Neural cell (in vitro differentiated cells): ENCODE measurements around the gene DCHS2.

Experiments used
- CTCF ChIP-seq: fragments of 450-650 bp; IDR thresholded peaks from 2 replicates; pipeline ENCODE4 v1.5.1; 2014; ENCODE audit warnings: antibody characterized with exemption, mild to moderate bottlenecking, moderate library complexity; ENCODE audit not compliant: poor library complexity, severe bottlenecking
- EP300 ChIP-seq: fragments of 450-650 bp; conservative IDR thresholded peaks from 2 replicates; pipeline ENCODE4 v1.6.1; 2014; ENCODE audit warnings: antibody characterized with exemption, mild to moderate bottlenecking, moderate library complexity; ENCODE audit not compliant: poor library complexity, severe bottlenecking
- EZH2 ChIP-seq: fragments of 200-600, 300-800 bp; shearing (Covaris generic), sonication (generic); IDR thresholded peaks from 2 replicates; pipeline ENCODE4 v1.6.1; 2014; ENCODE audit warnings: antibody characterized with exemption, low read length, borderline replicate concordance, mild to moderate bottlenecking; ENCODE audit not compliant: insufficient read depth, poor library complexity, severe bottlenecking
- POLR2AphosphoS5 ChIP-seq: IDR thresholded peaks from 2 replicates; pipeline ENCODE4 v1.6.1; 2012
- REST ChIP-seq: IDR thresholded peaks from 2 replicates; pipeline ENCODE4 v1.6.1; 2012; ENCODE audit warnings: borderline replicate concordance
- TAF1 ChIP-seq: IDR thresholded peaks from 2 replicates; pipeline ENCODE4 v1.6.1; 2012; ENCODE audit warnings: low read depth

- no peak for TF ChIP-seq TAF1
- TF ChIP-seq EZH2, result no peak
- TF ChIP-seq CTCF, result no peak
- no peak for TF ChIP-seq POLR2AphosphoS5
- no peak for TF ChIP-seq EP300
- TF ChIP-seq REST, result no peak
These were observed 92.2 kb downstream of the DCHS2 start for GRCh38 chr4:154399259-154399974.
